Right lobe of liver (tissue), 4 donors: ENCODE results near the gene C11orf97.

Experiments
- CTCF ChIP-seq, 4 donors: fragments of 200-600 bp in 3 of 4; fragments of 450-650 bp in 1 of 4; IDR thresholded peaks; one replicate each; pipeline versions ENCODE4 v1.5.1 to v1.8.0; 2016 to 2022; ENCODE audit warnings: antibody characterized with exemption in 4 of 4, mild to moderate bottlenecking in 2 of 4
- POLR2A ChIP-seq: fragments of 450-650 bp; IDR thresholded peaks from one replicate; pipeline ENCODE4 v1.6.1; 2017; ENCODE audit warnings: antibody characterized with exemption, mild to moderate bottlenecking
- donor health status: DM: no; HTN: no; CAD: no.
- donor health status: DM: no; HTN: no; CAD: no.
- donor health status: DM: no; HTN: yes; CAD: no.

DNA sequence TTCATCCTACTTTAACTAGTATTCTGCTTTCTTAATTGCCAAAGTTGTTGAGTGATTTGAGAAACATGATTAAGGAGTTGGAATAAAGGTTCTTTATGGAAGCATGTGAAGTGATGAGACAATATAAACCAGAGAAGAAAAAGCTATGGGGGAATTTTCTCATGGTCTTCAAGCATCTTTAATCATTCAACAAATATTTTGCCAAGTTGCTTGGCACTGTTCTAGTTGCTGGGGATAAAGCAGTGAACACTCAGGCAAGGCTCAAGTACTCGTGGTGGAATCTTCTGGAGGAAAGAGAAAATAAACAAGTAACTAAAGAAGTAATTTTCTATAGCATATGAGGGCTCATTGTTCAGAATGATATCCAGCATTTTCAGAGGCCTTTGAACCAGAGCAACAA is 45.7 kb downstream of the C11orf97 start:
- TF ChIP-seq CTCF (IDR thresholded peaks at IDR 0.05) (no peak), POLR2A (no peak)
